HG03575 (cell line): ENCODE measurements around the gene BMPR2.
"Not testable (repeated sequence)": the region's sequence is repeated elsewhere in the genome, so short reads cannot be mapped to it uniquely, and the experiment has no call there.

ENCODE experiments used
- ATAC-seq: cut with Tn5 transposase; IDR thresholded peaks from one replicate; pipeline ENCODE4 v1.9.1; 2021; ENCODE audit not compliant: unreplicated experiment, insufficient number of reproducible peaks, low FRiP score; ENCODE audit errors: extremely low read depth

BMPR2 gene

DNA sequence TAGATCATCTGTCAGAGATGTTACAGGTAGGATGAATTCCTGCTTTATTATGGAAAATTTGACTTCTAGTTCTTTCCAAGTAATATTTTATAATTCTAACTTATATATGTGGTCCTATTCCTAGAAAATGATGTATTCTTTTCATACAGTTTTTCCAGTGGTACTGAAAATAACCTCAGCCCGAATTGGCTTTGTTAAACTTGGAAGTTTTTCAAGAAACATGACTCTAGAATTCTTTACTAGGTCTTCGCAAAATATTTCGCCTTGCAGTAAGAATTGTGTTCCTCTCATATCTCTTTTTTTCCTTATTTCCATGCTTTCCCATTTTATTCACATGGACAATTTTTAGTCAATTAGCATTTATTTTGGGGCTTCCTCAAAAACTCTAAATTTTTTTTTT is 60.5 kb downstream of the BMPR2 start:
- no peak for ATAC-seq

DNA sequence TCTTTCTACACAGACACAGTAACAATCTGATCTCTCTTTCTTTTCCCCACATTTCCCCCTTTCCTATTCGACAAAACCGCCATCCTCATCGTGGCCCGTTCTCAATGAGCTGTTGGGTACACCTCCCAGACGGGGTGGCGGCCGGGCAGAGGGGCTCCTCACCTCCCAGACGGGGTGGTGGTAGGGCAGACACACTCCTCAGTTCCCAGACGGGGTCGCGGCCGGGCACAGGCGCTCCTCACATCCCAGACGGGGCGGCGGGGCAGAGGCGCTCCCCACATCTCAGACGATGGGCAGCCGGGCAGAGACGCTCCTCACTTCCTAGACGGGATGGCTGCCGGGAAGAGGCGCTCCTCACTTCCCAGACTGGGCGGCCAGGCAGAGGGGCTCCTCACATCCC is 64.0 kb downstream of the BMPR2 start:
- not testable (repeated sequence) for ATAC-seq

DNA sequence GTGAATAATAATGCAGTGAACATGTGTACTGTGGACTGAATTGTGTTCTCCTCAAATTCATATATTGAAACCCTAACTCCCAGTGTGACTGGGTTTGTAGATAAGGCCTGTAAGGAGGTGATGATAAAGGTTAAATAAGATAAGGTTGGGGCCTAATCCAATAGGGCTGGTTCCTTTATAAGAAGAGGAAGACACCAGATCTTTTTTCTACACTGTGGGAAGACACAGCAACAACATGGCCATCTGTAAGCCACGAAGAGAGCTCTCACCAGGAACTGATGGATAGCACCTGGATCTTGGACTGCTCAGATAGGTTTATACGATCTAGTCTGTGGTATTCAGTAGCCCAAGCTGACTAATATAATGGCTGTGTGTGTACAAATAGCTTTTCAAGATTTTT is 66.8 kb downstream of the BMPR2 start:
- no peak for ATAC-seq

DNA sequence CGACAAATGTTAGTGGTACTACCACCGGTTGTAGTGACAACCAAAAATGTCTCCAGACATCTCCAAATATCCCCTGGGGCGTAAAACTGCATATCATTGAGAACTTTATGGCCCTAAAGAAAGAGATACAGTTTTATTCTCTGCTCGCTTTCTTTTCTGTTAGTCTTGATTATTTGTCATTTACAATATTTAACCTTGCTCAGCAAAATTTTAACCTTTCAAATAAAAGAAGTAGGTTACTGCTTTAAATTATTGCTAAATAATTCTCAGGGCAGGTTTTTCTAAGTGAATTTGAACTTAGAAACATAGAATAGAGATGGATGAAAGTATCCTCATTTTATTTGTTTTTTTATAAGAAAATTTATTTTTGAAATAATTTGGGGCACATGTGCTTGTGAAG is 67.9 kb downstream of the BMPR2 start:
- ATAC-seq = no peak

DNA sequence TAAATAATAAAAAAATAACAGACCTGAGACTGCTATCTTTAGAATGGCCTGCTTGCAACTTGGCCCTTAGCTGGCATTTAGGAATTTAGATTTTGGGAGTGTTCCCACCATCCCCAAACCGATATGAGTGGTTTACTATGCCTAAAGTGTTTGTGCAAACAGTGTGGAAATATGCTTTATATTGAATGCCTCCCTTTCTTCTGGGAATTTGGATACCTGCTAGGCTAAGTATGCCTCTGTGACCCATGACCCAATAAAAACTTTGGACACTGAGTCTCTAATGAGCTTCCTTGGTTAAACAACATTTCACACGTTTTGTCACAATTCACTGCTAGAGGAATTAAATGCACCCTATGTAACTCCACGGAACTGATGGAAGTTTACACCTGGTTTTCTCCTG is 73.2 kb downstream of the BMPR2 start:
- no peak for ATAC-seq

DNA sequence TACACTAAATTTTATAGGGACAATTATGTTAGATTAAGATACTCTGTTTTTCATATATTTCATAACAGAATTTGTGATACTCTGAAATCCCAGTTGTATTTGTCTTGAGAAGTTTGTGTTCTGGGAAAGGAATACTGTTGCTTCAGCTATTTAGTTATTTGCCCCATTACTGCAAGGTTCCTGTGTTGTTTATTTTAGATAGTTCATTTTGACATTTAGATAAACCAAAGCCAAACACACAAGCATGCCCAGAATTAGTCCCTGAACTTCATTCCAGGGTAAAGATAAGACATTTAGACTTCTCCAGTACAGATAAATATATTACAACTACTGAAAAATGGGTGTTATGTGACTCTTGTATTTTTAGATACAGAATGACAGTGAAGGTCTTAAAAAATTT is 74.7 kb downstream of the BMPR2 start:
- ATAC-seq = no peak

DNA sequence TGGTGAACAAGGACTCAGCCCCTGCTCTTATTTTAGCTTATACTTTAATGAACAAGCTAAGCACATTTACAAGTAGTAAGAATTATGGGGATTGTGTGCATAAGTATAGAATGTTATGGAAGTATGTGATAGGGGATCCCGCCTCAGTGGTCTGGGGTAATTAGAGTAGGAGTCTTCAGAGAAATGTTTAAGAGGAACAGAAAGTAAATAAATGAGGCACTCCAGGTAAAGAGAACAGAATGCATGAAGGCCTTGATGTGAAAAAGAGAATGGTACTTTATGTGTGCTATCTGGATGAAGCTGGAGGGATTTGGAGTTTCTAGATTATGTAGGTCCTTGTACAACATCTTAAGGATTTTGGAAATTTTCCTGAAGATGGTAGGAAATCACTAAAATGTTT is 76.6 kb downstream of the BMPR2 start:
- no peak for ATAC-seq

DNA sequence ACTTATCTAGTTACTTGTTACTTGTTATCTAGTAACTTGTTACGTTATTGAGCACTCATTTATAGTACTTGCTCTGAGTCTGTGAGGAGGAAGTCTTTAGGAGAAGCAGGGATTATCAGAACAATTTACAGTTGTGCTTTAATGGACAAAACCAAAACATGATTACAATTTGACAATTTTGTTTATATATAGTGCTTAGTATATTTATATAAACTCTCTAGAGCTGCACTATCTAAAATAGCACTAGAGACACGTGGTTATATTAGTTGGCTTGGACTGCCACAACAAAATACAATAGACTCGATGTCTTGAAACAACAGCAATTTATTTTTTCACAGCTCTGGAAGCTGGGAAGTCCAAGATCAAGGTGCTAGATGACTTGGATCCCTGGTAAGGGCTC is 78.4 kb downstream of the BMPR2 start:
- no peak for ATAC-seq

DNA sequence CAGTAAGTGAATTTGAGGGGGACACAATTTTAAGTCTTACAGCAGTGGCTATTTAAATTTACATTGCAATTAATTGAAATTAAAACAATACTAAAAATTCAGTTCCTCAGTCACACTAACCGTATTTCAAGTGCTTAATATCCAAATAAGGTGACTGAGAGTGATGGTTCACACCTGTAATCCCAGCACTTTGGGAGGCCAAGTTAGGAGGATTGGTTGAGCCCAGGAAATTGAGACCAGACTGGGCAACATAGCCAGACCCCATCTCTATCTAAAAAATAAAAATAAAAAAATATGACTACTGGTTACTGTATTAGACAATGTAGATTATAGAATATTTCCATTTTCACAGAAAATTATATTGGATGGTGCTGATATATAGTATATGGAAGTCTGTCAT is 79.0 kb downstream of the BMPR2 start:
- ATAC-seq = no peak

DNA sequence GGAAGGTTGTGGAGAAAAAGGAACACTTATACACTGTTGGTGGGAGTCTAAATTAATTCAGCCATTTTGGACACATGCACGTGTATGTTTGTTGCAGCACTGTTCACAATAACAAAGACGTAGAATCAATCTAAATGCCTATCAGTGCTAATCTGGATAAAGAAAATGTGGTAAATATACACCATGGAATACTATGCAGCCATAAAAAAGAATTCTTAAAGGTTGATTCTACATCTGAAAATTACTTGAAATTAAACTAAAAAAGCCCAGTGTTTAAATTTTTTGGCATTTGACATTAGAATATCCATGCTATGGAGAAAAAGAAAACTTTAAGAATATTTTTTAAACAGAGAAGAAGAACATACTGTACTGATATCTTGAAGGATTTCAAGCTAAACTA is 84.0 kb downstream of the BMPR2 start:
- no peak for ATAC-seq

DNA sequence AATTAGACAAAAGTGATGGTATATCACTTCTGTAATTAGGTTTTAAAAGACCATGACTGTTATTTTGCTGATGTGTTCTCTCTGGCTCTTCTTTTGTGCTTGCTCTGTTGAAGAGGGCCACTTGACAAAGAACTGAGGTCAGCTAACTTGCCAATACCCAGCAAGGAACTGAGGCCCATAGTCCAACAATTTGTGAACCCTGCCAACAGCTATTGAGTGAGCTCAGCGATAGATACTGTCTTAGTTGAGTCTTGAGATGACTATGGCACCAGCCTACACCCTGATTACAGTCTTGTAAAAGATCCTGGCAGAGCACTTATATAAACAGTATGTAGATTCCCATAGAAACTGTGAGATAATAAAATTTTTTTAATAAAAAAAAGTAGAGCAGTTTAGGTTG is 103.0 kb downstream of the BMPR2 start:
- ATAC-seq = no peak

DNA sequence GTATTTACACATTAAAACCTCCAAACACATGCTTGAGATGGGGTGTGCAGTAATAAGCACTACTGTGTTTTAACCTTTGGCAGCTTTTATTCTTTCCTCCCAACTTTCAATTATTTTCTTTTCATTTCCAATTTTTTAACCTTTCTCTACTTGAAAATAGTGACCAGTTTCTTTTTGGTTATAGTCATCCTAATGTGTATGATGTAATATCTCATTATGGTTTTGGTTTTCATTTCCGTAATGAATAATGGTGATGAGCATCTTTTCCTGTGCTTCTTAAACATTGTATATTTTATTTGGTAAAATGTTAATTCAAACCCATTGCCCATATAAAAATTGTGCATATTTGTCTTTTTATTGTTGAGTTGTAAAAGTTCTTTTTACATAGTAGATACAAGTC is 103.5 kb downstream of the BMPR2 start:
- ATAC-seq = no peak

DNA sequence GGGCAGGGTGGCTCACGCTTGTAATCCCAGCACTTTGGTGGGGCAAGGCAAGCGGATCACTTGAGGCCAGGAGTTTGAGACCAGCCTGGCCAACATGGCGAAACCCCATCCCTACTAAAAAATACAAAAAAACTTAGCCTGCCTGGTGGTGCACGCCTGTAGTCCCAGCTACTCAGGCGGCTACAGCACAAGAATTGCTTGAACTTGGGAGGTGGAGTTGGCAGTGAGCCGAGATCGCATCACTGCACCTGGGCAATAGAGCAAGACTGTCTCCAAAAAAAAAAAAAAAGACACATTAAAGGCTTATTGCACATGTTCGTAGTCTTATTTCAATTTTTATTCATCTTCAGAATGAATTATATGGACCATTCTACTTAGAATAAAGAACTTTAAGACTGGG is 110.2 kb downstream of the BMPR2 start:
- ATAC-seq = no peak

DNA sequence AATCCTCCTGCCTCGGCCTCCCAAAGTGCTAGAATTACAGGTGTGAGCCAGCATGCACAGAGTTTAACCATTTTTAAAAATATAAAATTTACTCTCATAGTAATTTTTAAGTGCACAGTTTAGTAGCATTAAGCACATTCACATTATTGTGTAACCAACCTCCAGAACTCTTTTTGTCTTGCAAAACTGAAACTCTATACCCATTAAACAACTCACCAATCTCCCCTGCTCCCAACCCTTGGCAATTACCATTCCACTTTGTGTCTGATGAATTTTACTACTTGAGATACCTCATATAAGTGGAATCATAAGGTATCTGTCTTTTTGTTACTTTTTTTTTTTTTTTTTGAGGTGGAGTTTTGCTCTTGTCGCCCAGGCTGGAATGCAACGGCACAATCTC is 112.5 kb downstream of the BMPR2 start:
- no peak for ATAC-seq

DNA sequence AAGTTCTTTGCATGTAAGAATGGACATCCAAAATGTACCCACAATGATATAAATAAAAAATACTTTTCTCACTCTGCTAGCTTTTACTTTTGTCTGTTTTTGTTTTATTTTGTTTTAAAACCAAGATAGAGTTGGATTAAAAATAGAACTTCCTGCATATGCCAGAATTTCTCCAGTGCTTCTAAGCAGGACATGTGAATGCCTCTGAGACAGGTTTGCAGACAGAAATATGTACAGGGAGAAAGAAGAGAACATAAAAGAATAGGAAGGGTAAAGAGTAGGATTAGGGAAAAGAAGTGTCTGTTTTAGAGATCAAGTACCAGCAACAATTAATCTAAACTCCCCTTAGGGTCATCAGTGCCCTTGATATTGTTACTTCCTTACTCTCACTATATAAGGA is 114.4 kb downstream of the BMPR2 start:
- no peak for ATAC-seq

DNA sequence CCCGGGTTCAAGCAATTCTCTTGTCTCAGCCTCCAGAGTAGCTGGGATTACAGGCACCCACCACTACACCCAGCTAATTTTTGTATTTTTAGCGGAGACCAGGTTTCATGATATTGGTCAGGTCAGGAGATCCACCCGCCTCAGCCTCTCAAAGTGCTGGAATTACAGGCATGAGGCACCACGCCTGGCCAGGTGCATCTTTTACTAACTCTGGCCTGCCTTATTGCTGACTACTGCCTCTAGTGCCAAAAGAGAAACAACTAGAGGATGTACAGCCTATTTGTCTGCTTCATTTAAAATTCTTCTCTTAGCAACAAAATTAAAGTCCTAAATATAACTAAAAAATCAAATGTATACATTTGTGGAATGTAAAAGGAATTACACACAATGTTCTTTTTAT is 115.4 kb downstream of the BMPR2 start:
- ATAC-seq = no peak

DNA sequence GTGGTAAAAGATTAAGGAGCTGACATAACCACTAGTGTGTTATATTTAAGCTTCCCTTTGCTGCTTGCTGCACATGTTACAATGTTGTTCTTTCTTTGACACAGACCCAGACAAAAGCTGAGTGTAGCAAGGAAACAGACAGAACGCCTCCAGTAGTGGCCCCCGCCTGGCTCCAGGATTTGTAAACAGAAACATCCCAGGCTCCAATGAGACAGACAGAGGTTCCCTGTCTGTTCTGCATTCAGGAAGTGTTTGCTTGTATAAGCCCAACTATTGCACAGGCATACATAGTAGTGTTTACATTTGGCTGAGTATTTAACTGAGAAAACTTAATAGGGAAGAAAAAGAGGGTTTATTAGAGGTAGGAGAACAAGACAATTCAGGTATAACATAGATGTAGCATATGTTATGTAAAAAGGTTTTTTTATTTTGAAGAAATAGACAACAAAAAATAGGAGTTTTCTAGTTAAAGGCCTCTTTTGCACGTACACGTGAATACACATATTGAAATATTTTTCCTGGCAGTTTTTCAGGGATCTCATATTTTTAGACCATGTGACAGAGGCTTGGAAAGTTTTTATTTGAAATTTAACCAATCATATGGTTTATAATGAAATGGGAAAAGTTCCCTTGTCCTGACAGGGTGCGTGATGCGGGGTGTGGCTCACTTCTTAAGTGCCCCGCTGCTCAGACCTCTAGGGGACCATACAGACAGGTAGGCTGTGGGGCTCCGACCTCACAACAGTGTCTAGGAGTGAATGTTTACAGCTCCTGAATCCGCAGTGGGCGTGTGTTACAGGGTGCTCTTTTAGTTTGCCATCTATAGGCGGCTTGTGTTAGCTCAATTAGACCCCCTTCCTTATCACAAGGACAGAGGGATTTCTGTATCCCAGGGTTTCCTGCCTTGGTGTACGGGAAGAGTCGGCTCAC is 118.4 kb downstream of the BMPR2 start:
- ATAC-seq = no peak

DNA sequence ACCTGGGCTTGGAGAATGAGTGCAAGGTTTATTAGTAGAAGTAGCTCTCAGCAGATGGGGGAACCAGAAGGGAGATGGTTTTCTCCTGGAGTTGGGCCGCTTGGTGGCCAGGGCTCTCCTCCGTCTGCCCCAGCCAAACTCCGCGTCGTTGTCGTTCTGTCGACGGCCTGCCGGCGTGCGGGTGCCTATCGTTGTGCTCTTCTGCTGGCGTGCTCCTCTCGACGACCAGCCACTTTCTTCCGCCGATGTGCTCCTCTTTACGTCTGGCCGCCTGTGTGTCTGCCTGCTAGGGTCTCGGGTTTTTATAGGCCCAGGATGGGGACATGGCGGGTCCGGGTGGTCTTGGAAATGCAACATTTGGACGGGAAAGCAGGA is 119.1 kb downstream of the BMPR2 start:
- ATAC-seq = no peak

DNA sequence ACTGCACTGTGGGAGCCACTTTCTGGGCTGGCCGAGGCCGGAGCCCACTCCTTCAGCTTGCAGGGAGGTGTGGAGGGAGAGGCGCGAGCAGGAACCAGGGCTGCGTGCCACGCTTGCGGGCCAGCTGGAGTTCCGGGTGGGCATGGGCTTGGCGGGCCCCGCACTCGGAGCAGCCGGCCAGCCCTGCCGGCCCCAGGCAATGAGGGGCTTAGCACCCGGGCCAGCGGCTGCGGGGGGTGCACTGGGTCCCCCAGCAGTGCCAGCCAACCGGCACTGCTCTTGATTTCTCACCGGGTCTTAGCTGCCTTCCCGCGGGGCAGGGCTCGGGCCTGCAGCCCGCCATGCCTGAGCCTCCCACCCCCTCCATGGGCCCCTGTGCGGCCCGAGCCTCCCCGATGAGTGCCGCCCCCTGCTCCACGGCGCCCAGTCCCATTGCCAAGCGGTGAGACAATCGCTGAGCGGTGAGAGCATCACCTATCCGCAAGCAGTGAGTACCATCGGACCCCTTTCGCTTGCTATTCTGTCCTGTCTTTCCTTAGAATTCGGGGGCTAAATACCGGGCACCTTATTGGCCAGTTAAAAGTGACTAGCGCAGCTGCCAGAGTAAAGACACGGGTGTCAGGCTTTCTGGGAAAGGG is 120.8 kb downstream of the BMPR2 start:
- not testable (repeated sequence) for ATAC-seq

DNA sequence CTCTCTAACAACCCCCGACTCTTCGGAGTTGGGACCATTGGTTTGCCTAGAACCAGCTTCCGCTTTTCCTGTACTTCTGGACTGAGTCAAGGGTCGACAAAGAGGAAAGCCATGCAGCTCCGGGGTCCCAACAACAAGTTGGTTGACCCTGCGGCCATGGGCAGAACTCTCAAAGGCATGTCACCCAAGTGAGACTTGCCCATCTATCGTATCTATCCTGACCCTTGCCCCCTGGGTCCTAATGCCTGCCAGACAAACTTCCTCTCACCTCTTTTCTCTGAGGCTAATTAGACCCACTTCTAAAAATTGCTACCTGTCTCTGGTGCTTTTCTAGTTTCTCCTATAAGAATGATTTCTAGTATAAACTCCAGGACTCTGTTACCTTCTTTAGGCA is 121.3 kb downstream of the BMPR2 start:
- ATAC-seq = not testable (repeated sequence)

DNA sequence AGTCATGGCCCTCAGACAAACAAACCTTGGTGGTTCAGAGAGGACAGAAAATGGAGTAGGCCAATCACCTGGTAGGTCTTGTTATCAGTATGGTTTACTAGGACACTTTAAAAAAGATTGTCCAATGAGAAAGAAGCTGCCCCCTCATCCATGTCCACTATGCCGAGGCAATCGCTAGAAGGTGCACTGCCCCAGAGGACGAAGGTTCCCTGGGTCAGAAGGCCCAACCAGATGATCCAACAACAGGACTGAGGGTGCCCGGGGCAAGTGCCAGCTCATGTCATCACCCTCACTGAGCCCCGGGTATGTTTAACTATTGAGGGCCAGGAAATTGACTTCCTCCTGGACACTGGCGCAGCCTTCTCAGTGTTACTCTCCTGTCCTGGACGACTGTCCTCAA is 123.7 kb downstream of the BMPR2 start:
- not testable (repeated sequence) for ATAC-seq
